ENCODE results near the gene FIGNL1.

DNA sequence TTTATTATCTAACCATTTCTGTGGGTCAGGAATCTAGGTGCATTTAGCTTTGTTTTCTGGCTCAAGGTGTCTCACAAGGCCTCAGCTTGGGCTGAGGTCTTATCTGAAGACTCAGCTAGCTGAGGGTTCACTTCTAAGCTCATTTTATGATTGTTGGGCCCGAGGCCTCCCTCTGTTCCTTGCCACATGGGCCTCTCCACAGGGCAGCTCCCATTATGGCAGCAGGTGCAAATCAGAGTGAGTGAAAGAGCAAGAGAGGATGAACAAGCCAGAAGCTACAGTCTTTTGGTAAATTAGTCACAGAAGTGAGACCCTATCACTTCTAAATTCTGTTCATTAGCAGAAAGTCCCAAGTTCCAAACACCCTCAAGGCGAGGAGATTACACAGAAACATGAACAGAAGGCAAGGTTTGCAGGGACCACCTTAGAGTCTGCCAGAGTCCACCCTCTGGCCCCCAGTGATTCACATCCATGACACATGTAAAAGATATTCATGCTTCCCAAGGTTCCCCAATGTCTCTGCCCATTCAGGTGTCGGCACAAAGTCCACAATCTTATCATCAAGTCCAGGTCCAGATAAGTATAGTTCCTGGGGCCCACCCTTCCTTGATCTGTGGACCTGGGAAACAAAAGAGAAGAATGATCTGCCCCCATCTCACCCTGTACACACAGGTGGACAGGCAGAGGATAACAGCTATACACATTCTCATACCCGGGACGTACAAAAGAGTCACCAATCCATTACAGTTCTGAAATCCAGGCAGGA lies 23.7 kb downstream of the FIGNL1 start:
- TF ChIP-seq POLR2A (IDR thresholded peaks at IDR 0.05): no peak
- TF ChIP-seq, protein P1, sequence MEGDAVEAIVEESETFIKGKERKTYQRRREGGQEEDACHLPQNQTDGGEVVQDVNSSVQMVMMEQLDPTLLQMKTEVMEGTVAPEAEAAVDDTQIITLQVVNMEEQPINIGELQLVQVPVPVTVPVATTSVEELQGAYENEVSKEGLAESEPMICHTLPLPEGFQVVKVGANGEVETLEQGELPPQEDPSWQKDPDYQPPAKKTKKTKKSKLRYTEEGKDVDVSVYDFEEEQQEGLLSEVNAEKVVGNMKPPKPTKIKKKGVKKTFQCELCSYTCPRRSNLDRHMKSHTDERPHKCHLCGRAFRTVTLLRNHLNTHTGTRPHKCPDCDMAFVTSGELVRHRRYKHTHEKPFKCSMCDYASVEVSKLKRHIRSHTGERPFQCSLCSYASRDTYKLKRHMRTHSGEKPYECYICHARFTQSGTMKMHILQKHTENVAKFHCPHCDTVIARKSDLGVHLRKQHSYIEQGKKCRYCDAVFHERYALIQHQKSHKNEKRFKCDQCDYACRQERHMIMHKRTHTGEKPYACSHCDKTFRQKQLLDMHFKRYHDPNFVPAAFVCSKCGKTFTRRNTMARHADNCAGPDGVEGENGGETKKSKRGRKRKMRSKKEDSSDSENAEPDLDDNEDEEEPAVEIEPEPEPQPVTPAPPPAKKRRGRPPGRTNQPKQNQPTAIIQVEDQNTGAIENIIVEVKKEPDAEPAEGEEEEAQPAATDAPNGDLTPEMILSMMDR (IDR thresholded peaks at IDR 0.05): no peak
